ELF-1 (cell line): ENCODE data around the gene SIDT2.
"Not testable (repeated sequence)": the region's sequence is repeated elsewhere in the genome, so short reads cannot be mapped to it uniquely, and the experiment has no call there.

Source experiments
- DNase-seq: peaks from one replicate; pipeline ENCODE4 v3.0.0-alpha.2; 2016; ENCODE audit warnings: low read depth, low spot score

SIDT2 gene

DNA sequence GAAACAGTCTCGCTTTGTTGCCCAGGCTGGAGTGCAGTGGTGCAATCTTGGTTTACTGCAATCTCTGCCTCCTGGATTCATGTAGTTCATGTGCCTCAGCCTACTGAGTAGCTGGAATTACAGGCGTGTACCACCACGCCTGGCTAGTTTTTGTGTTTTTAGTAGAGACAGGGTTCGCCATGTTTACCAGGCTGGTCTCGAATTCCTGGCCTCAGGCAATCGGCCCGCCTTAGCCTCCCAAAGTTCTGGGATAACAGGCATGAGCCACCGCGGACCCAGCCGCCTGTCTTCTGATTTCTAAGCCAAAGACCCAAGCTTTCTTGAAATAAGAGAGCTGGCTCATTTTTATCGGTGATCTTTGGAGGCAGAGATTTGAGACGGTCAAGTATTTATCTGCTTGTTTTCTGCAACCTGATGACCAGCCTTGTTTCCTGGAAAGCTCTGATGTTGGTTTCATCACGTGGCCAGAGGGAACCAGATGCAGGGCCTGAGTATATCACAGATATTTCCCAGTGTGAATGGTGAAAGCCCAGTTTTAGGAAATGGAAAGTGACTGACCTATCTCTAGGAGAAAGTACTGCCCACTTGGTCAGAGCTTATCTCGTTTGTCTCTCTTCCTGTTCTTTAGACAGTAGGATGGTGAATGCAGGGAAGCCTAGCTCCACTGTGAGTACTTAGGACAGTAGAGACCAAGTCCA is 5.7 kb upstream of the SIDT2 start:
- DNase-seq, result peak; percentile 87

DNA sequence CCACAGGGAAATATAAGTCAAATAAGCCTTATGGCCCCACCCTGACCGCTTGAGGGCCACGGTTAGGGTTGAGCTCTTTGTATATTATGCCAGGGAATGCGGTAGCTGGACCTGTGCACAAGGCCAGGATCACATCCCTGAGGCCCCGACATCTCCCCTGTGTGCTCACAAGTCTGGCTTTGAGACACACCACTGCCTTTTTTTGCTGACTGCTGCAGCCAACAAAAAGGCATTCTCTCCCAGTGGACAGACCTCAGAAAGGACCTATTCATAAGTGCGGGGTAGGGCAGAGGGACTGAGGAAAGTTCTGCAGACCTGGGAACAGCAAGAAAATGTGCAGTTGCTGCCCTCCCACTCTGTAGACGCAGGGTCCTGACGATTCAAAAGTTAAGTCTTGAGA is 3.4 kb upstream of the SIDT2 start:
- no peak for DNase-seq

DNA sequence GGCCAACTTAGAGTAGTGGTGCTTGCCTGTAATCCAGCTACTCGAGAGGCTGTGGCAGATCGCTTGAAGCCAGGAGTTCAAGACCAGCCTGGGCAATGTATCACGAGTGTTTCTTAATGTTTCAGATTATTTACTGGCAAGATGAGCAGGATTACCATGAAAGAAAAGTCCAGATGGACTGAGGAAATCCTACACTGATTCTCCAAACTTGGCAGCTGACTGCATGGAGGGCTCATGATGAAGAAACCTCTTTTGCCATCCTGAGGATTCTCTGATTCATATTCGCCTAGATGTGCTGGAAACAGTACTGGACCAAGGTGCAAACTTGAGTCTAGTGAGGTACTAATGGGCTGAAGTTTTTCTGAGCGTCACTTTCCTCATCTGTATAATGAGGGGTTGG is 2.8 kb upstream of the SIDT2 start:
- no peak for DNase-seq

DNA sequence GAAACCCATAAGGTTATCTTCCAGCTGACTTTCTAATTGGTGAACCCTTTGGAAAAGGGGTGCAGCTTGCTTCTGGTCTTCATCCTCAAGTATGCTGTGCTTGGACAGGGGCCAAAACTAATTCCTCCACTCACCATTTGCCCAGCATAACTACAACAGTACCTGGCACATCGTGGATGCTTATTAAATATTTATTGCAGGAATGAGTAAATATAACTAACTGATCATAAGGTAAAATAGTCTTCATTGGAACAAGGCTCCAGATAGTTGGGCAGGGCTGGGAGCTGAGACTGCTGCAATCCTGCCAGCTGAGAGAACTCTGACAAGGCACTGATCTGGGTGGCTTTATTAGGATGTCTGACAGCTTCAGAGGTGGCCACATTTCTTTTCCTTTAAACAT is 2.4 kb upstream of the SIDT2 start:
- no peak for DNase-seq

DNA sequence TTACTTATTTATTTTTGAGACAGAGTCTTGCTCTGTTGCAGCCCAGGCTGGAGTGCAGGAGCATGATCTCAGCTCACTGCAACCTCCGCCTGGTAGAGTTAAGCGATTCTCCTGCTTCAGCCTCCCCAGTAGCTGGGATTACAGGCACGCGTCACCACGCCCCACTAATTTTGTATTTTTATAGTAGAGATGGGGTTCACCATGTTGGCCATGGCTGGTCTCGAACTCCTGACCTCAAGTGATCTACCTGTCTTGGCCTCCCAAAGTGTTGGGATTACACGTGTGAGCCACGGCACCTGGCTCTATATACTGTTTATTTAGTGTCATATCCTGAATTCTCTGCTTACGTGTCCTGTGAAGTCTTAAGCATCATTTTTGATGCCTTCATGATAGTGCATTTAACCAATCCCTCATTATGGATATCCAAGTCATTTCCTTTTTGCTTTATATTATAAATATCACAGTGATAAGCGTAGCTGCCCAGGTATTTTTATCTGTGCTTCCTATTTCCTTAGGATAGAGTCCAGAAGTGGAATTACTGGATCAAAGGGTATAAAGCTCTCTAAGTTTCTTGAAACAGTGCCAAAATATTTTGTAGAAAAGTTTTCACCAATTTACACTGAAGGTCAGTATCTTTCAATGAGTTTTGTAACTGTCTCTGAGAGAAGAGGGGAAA is 871 bp upstream of the SIDT2 start:
- DNase-seq, result no peak

DNA sequence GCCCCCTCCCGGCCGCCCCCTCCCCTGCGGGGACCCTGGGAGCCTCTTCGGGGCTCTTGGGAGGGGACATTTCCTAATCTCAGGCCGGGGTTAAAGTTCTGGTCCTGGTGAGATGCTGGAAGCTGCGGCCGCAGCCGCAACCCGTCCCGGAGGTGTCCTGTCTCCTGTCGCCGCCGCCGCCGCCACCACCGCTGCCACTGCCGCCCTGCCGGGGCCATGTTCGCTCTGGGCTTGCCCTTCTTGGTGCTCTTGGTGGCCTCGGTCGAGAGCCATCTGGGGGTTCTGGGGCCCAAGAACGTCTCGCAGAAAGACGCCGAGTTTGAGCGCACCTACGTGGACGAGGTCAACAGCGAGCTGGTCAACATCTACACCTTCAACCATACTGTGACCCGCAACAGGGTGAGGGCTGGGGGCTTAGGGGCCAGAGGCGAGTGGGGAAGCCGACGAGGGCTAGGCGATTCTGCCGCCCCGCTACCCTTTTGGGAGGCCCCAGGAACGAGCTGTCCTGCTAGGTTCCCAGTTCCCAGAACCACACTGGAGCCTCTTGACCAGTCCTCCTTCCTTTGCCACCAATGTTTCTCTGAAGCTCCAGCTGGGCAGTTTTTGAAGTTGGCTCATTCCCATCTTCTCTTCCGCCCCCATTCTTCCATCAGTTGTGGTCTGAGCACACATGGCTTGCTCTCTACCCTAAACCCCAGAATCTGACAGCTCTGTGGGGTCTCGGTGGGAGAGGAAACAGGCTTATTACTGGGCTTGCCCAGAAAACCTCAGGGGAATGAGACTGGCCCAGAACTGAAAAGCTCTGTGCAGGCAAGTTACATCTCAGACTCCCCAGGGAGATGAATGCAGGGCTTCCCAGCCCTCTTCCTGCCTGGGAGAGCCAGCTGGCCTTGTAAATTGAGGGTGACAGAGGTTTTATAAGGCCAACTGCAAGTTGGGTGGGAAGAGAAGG is 781 bp downstream of the SIDT2 start:
- no peak for DNase-seq

DNA sequence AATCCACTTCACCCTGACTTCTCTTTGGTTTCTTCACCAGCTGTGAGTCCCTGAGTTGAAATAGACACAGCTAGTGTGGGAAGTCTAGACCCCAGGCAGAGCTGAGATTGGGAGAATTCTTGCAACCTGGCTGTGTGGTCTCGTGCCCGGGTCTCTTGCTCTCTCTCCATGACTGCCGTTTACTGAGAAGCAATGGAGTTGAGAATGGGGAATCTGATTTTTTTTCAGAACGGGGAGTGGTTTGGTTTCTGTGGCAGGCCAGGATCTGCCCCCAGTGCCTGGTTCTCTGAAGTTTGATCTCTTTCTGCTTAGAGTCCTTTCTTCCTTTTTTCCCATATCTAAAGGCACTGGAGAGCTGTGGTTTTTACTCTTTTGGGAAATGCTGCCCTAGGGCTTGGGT is 1.5 kb downstream of the SIDT2 start:
- peak; percentile 41 for DNase-seq

DNA sequence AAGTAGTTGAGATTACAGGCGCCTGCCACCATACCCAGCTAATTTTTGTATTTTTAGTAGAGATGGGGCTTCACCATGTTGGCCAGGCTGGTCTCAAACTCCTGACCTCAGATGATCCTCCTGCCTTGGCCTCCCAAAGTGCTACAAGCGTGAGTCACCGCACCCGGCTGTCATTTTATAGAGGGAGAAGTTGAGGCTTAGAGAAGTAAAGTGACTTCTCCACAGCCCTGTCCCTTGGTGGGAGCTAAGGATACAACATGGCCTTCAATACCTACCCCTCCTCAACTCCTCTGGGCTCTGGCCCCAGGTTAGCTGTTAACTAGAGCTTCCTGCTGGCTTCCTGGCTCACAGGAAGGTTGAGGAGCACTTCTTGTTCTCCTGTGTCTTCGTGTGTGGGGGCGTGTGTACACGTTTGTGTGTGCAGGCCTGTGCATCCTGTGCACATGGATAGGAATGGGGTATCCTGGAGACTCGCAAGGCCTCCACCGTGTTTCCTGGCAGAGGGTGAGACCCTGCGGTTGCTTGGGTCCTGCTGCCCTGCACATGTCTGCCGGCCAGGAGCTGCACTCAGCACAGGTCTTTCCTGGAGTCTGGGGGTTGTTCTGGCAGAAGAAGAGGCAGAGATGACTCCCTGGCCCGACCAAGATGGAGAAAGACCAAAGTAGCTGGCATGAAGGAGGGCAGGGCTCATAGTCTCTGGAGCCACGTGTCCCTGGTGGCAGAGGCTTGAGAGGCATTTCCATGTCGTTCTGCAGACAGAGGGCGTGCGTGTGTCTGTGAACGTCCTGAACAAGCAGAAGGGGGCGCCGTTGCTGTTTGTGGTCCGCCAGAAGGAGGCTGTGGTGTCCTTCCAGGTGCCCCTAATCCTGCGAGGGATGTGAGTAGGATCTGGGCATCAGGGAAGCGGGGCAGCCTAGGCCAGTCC is 2.4 kb downstream of the SIDT2 start:
- DNase-seq, result peak; percentile 89

DNA sequence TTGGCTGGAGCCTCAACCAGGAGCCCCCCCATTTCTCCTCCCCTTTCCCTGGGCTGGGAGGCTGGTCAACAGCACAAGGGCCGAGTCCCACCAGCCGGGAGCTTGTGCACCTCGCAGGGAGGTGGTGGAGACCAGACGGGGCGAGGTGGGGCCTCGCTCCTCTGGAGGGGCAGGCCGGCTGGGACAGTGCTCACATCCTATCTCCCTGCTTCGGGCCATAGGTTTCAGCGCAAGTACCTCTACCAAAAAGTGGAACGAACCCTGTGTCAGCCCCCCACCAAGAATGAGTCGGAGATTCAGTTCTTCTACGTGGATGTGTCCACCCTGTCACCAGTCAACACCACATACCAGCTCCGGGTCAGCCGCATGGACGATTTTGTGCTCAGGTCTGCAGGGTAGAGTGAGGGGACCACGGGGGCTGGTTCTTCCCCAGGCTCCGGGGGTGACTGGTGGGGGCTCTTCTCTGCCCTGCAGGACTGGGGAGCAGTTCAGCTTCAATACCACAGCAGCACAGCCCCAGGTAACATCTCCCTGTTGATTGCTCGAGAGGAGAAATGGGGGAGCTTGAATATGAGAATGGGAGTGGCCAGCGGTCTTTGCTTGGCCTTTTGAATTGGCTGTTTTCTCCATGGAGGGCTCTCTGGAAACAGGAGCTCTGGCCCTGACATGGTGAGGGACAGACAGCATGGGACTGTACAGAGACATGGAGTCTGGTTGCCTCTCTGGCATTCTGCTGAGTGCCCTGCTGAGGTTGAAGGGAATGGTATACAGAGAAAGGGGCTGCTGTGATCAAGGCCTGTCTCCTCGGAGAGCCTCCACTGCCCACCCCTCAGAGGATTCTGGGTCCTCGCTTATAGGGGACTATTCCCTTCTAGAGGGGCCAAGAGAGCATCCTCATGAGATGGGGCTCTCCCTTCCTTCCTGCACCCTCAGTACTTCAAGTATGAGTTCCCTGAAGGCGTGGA is 3.3 kb downstream of the SIDT2 start:
- DNase-seq, result no peak

DNA sequence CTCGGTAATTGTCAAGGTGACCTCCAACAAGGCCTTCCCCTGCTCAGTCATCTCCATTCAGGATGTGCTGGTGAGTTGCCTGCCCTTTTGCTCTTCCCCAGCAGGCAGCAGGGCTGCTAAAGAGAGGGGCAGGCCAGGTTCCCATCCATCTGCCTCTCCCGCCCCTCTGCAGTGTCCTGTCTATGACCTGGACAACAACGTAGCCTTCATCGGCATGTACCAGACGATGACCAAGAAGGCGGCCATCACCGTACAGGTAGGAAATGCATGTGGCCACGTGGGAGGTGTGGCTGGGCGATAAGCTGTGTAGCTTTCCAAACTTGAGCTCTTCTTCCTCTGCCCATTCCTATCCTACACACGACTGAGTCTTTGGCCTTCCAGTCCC is 4.0 kb downstream of the SIDT2 start:
- DNase-seq, result no peak

DNA sequence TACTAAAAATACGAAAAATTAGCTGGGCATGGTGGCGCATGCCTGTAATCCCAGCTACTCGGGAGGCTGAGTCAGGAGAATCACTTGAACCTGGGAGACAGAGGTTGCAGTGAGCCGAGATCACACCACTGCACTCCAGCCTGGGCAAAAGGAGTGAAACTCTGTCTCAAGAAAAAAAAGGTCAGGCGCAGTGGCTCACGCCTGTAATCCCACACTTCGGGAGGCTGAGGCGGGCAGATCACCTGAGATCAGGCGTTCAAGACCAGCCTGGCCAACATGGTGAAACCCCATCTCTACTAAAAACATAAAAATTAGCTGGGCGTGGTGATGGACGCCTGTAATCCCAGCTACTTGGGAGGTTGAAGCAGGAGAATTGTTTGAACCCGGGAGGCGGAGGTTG is 4.6 kb downstream of the SIDT2 start:
- DNase-seq, result not testable (repeated sequence)

DNA sequence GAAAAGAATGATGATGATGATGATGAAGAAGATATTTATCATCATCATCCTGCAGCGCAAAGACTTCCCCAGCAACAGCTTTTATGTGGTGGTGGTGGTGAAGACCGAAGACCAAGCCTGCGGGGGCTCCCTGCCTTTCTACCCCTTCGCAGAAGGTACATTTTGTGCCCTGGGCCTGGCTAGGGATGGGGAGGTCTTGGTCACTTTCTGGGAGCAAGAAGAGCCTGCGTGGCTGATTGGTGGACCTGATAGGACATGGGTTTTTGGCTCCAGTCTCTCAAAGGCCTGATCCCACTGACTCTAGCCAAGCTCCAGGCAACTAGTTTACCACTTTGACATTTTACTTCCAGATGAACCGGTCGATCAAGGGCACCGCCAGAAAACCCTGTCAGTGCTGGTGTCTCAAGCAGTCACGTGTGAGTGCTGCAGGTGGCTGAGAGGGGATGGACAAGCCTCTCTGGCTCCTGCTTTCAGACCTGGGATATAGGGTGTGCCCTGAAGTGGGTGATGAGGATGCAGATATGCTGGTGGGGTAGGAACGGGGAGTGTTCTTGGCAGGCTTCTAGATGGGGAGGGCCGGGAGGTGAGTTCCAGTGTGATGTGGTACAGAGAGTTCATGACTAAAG is 5.3 kb downstream of the SIDT2 start:
- DNase-seq, result no peak

DNA sequence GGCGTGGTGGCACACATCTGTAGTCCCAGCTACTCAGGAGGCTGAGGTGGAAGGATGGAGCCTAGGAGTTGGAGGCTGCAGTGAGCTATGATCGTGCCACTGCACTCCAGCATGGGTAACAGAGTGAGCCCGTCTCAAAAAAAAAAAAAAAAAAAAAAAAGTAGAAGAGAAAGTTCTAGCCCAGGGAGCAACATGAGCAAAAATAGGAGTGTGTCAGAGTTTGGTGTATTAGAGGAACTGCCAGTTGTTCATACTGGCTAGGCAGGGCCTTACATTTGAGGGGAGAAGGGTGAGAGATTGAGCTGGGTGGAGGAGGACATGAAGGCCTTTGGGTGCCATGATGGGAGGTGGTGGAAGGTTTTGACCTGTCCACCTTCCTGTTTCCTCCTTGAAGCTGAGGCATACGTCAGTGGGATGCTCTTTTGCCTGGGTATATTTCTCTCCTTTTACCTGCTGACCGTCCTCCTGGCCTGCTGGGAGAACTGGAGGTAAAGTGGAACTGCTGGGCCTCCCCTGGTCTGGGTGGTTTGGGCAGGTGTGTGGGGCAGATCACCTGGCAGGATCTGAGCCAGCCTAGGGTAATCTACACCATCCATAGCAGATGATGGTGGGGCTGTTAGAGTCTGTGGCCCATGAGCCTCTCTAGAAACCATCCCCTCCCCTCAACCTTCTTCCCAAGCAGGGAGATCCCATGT is 7.3 kb downstream of the SIDT2 start:
- no peak for DNase-seq

DNA sequence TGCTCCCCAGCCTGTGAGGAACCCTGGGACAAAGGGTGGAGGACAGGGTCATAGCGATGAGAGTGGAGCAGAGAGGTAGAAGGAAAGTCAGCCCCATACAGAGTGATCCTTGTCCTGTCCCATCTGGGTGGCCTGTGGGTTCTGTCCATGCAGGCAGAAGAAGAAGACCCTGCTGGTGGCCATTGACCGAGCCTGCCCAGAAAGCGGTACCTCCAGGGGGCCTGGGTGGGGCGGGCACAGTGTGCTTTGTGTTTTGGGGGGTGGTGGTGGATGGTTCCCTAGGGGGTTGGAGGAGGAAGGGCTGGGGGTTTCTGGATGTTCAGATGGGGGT is 7.9 kb downstream of the SIDT2 start:
- no peak for DNase-seq

DNA sequence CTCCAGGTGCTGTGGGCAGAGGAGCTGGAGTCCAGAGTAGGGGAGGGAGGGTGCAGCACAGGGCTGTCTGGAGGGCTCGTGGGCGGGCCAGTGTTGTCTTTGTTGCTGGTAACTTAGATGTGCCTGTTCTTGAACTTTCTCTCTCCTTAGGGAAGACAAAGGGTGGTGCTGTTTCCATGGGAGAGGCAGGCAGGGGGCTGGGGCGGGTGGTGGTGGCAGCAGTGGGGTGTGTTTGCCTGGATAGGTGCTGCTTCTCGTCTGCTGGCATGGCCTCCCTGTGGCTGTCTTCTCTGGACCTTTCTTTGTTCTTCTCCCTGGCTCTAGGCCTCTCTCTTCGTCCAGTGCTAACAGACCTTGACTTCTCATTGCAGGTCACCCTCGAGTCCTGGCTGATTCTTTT is 8.5 kb downstream of the SIDT2 start:
- no peak for DNase-seq

DNA sequence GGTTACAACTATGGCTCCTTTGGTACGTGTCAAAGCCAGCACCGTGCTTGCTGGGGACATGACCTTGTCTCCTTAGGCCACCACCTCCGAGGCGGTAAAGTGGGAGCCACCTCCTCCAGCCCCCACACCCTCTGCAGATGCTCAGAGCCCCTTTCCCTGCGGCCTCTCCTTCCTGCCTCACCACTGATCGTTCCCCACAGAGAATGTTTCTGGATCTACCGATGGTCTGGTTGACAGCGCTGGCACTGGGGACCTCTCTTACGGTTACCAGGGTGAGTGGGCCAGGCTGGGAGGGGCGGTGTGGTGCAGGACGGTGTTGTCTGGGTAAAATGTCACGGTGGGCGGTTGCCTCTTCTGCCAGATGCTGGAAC is 8.9 kb downstream of the SIDT2 start:
- DNase-seq, result no peak

DNA sequence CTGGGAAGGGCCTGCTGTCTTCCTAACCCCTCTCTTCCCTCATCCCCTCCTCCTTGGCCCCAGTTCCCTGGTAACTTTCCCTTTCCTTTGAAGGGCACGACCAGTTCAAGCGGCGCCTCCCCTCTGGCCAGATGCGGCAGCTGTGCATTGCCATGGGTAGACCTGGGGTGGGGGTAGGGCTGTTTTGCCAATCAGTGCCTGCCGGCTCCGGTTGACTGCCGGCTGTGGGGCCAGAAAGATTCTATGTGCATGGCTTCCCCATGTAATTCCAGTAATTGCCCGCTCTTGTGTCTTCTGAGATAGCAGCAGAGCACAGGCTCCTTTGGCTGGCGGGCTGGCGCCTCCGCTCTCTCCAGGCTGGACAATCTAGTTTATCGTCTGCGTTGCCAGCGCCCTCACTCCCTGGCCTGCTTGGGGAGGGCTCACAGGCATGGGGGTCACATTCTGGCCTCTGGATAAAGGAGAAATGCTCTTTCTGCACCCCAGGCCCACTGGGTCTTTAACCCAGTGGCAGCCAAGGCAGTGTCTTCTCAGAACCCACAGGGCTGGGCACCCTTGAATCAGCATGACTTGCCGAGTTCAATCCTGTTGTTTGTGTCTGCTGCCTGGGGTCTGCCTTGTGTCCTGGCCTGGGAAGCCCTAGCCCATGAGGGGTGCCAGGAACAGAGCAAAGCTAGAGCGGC is 9.4 kb downstream of the SIDT2 start:
- no peak for DNase-seq

DNA sequence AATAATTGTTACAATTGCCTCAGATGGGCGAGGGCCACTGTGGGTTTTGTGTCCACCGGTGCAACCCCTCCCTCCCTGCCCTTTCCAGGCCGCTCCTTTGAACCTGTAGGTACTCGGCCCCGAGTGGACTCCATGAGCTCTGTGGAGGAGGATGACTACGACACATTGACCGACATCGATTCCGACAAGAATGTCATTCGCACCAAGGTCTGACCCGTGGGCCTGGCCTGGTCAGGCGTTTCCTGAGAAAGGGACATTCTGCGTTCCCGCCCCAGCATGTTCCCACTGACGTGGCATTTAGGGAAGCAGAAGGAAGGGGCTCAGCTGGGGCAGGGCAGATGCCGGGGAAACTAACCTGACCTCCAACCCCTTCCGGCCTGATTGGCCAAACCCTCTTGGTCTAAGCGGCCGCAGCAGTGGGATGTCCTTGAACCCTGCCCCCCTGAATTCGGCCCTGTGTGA is 10.1 kb downstream of the SIDT2 start:
- no peak for DNase-seq
